ENCODE measurements around the gene SH2B2. TPM values are rescaled to one million over a fixed set of nuclear protein-coding genes. Genes with fewer than 3 reads are reported as not detected.
A peak's percentile ranks its signal among the peaks of the same experiment; 100 is the strongest.
"Not testable (repeated sequence)": the region's sequence is repeated elsewhere in the genome, so short reads cannot be mapped to it uniquely, and the experiment has no call there.

The SH2B2 gene
- total RNA-seq, 1 experiment from 2014 or later: 12.1 TPM

GRCh38 chr7:102323914-102324195 lies 37.2 kb downstream of the SH2B2 start:
- no peaks in the 10 kb centered on the region for H3K27me3 ChIP-seq (ENCODE audit: insufficient read depth, low read depth)
- BruUV-seq (replicated peaks): no TSS peak
- no peak overlapping the region for H3K27ac ChIP-seq
- H3K9me2 ChIP-seq (ENCODE audit: insufficient read depth): no peaks in the 10 kb centered on the region
- H3K4me1 ChIP-seq (replicated peaks; ENCODE audit: insufficient read depth): no peaks in the 10 kb centered on the region
- TF ChIP-seq EZH2 (IDR thresholded peaks at IDR 0.05; ENCODE audit: low read depth) (no peak), CTCF (conservative IDR thresholded peaks at IDR 0.05) (no peak)
- H3K36me3 ChIP-seq (ENCODE audit: low read depth): no peaks in the 10 kb centered on the region
- no peak overlapping the region for H3K4me2 ChIP-seq
- no peaks in the 10 kb centered on the region for H4K20me1 ChIP-seq (ENCODE audit: insufficient read depth)
- ChIA-PET POLR2A (ENCODE audit: unreplicated experiment) (no interaction called here), CTCF (no interaction called here)
- intact Hi-C loops (cut with micrococcal nuclease; ENCODE audit: unreplicated experiment): no loop called here
- no peaks in the 10 kb centered on the region for H3K79me2 ChIP-seq (ENCODE audit: low read depth)
- H3F3A ChIP-seq (ENCODE audit: insufficient read depth, low read depth): peaks cover 10% of the 10 kb centered on the region; the same call in 1 of the 2 replicates
- H3K9me3 ChIP-seq (ENCODE audit: insufficient read depth, low read depth): no peaks in the 10 kb centered on the region
- DNase-seq: no peak
- H3K4me3 ChIP-seq: no peak overlapping the region
- no peak overlapping the region for H2AFZ ChIP-seq

GRCh38 chr7:102325106-102325505 lies 38.4 kb downstream of the SH2B2 start:
- H3K79me2 ChIP-seq (ENCODE audit: low read depth); CTCF ChIA-PET; BruUV-seq (replicated peaks); H4K20me1 ChIP-seq (ENCODE audit: insufficient read depth); H3K27ac ChIP-seq; H2AFZ ChIP-seq; H3K9me2 ChIP-seq (ENCODE audit: insufficient read depth); intact Hi-C loops (cut with micrococcal nuclease; ENCODE audit: unreplicated experiment); H3K4me1 ChIP-seq (replicated peaks; ENCODE audit: insufficient read depth); H3K36me3 ChIP-seq (ENCODE audit: low read depth); H3K27me3 ChIP-seq (ENCODE audit: insufficient read depth, low read depth); POLR2A ChIA-PET (ENCODE audit: unreplicated experiment); H3K9me3 ChIP-seq (ENCODE audit: insufficient read depth, low read depth); DNase-seq; H3K4me2 ChIP-seq; H3K4me3 ChIP-seq; H3F3A ChIP-seq (ENCODE audit: insufficient read depth, low read depth): not testable (repeated sequence)

DNA sequence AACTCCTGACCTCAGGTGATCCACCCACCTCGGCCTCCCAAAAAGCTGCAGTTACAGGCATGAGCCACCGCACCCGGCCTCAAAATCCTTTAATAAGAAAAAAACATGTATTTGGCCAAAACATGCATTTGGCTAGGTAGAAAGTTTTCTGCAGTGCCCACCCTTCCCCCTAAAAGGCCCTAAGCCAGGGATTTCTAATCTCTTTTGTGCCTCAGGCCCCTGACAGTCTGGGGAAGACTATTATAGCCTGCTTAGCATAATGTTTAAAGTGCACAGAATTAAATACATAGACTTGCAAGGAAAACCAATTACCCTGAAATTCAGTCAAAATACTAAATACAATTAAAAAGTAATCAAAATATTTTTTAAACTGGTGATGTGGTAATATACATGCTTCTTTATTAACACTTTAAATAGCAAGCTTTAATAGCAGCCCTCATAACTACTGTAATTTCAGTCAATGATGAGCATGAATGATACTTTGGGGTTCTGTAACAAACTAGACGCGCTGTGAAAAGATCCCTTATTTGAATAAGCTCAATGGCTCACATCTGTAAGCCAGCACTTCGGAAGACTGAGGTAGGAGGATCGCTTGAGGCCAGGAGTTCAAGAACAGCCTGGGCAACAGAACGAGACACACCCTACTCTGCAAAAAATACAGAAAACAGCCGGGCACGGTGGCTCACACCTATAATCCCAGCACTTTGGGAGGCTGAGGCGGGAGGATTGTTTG lies 39.7 kb downstream of the SH2B2 start:
- no peaks in the 10 kb centered on the region for H3F3A ChIP-seq (ENCODE audit: insufficient read depth, low read depth)
- no peaks in the 10 kb centered on the region for H3K9me3 ChIP-seq (ENCODE audit: insufficient read depth, low read depth)
- no peaks in the 10 kb centered on the region for H3K4me1 ChIP-seq (replicated peaks; ENCODE audit: insufficient read depth)
- no TSS peak for BruUV-seq (replicated peaks)
- no peaks in the 10 kb centered on the region for H3K27me3 ChIP-seq (ENCODE audit: insufficient read depth, low read depth)
- no peak overlapping the region for H3K27ac ChIP-seq
- TF ChIP-seq EZH2 (IDR thresholded peaks at IDR 0.05; ENCODE audit: low read depth) (no peak), CTCF (conservative IDR thresholded peaks at IDR 0.05) (no peak)
- ChIA-PET POLR2A (ENCODE audit: unreplicated experiment) (no interaction called here), CTCF (no interaction called here)
- H3K79me2 ChIP-seq (ENCODE audit: low read depth): no peaks in the 10 kb centered on the region
- intact Hi-C loops (cut with micrococcal nuclease; ENCODE audit: unreplicated experiment): no loop called here
- DNase-seq: no peak
- H2AFZ ChIP-seq: no peak overlapping the region
- no peak overlapping the region for H3K4me2 ChIP-seq
- H4K20me1 ChIP-seq (ENCODE audit: insufficient read depth): no peaks in the 10 kb centered on the region
- H3K9me2 ChIP-seq (ENCODE audit: insufficient read depth): no peaks in the 10 kb centered on the region
- H3K36me3 ChIP-seq (ENCODE audit: low read depth): no peaks in the 10 kb centered on the region
- no peak overlapping the region for H3K4me3 ChIP-seq

- DNase-seq; CTCF ChIA-PET; H3K4me3 ChIP-seq; POLR2A ChIA-PET (ENCODE audit: unreplicated experiment); H3K4me1 ChIP-seq (replicated peaks; ENCODE audit: insufficient read depth); H4K20me1 ChIP-seq (ENCODE audit: insufficient read depth); H3K79me2 ChIP-seq (ENCODE audit: low read depth); H2AFZ ChIP-seq; BruUV-seq (replicated peaks); H3F3A ChIP-seq (ENCODE audit: insufficient read depth, low read depth); H3K27me3 ChIP-seq (ENCODE audit: insufficient read depth, low read depth); H3K36me3 ChIP-seq (ENCODE audit: low read depth); H3K9me3 ChIP-seq (ENCODE audit: insufficient read depth, low read depth); H3K9me2 ChIP-seq (ENCODE audit: insufficient read depth); intact Hi-C loops (cut with micrococcal nuclease; ENCODE audit: unreplicated experiment); H3K27ac ChIP-seq: not testable (repeated sequence)
- 0 out of 2 replicates have a peak overlapping the region, but pooled peaks have one; percentile 47 for H3K4me2 ChIP-seq
Observed at GRCh38 chr7:102327183-102327582, 40.5 kb downstream of the SH2B2 start.

GRCh38 chr7:102328863-102329262 lies 42.2 kb downstream of the SH2B2 start:
- H4K20me1 ChIP-seq (ENCODE audit: insufficient read depth); H2AFZ ChIP-seq; H3K36me3 ChIP-seq (ENCODE audit: low read depth); intact Hi-C loops (cut with micrococcal nuclease; ENCODE audit: unreplicated experiment); H3K4me2 ChIP-seq; H3K9me2 ChIP-seq (ENCODE audit: insufficient read depth); H3K4me3 ChIP-seq; CTCF ChIA-PET; H3K27ac ChIP-seq; BruUV-seq (replicated peaks); H3K4me1 ChIP-seq (replicated peaks; ENCODE audit: insufficient read depth); H3F3A ChIP-seq (ENCODE audit: insufficient read depth, low read depth); H3K79me2 ChIP-seq (ENCODE audit: low read depth); H3K27me3 ChIP-seq (ENCODE audit: insufficient read depth, low read depth); POLR2A ChIA-PET (ENCODE audit: unreplicated experiment); H3K9me3 ChIP-seq (ENCODE audit: insufficient read depth, low read depth); DNase-seq: not testable (repeated sequence)

DNA sequence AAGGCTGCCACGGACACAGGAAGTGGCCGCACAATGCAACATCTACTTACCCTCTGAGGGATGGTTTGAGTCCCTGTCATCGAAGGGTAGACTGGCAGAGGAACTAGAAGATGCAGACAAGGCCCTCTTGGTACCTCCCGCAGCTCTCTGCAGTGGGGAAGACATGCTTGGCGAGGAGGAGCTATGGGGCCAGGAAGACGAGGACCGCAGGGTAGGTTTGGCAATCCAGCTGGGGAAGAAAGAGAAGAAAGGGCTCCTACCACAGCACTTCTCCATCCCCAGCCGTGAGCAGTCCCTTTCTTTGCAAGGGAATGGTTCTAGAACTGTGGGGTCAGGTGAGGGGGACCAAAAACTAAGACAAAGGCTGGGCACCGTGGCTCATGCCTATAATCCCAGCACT lies 42.7 kb downstream of the SH2B2 start:
- H3F3A ChIP-seq (ENCODE audit: insufficient read depth, low read depth); H3K27ac ChIP-seq; H3K4me2 ChIP-seq; POLR2A ChIA-PET (ENCODE audit: unreplicated experiment); intact Hi-C loops (cut with micrococcal nuclease; ENCODE audit: unreplicated experiment); CTCF ChIA-PET; H2AFZ ChIP-seq; H3K9me3 ChIP-seq (ENCODE audit: insufficient read depth, low read depth); H3K27me3 ChIP-seq (ENCODE audit: insufficient read depth, low read depth); BruUV-seq (replicated peaks); H3K36me3 ChIP-seq (ENCODE audit: low read depth); H3K79me2 ChIP-seq (ENCODE audit: low read depth); H3K9me2 ChIP-seq (ENCODE audit: insufficient read depth); H3K4me1 ChIP-seq (replicated peaks; ENCODE audit: insufficient read depth); H4K20me1 ChIP-seq (ENCODE audit: insufficient read depth); H3K4me3 ChIP-seq; DNase-seq: not testable (repeated sequence)

All from PC-9 (cell line).